ENCODE measurements around the gene KLF3. TPM values are rescaled to one million over a fixed set of nuclear protein-coding genes. Genes with fewer than 3 reads are reported as not detected.

Gene KLF3
- total RNA-seq, 1 experiment from 2014 or later: 16.8 TPM

DNA sequence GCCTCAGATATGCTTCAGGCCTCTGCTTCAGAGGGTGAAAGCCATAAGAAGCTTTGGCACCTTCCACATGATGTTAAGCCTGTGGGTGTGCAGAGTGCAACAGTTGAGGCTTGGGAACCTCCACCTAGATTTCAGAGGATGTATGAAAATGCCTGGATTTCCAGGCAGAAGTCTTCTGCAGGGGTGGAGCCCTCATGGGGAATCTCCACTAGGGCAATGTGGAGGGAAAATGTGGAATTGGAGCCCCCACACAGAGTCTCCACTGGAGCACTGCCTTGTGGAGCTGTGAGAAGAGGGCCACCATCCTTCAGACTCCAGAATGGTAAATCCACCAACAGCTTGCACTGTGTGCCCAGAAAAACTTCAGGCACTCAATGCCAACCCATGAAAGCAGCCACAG, 83.6 kb downstream of the KLF3 start:
- H3K4me3 Mint-ChIP-seq: no peak overlapping the region
- H3K36me3 Mint-ChIP-seq: peaks cover 16% of the 10 kb centered on the region
- peaks cover 20% of the 10 kb centered on the region for H3K9me3 Mint-ChIP-seq
- ATAC-seq: no peak
- ChIA-PET CTCF (no interaction called here), POLR2A (no interaction called here)
- DNase-seq (ENCODE audit: low spot score): no peak
- peaks cover 4% of the 10 kb centered on the region; the same call in 1 of the 2 replicates for H3K27me3 Mint-ChIP-seq (ENCODE audit: low read depth)
- no peak overlapping the region for H3K27ac Mint-ChIP-seq
- TF ChIP-seq NFYB (CRISPR knock-in tag; conservative IDR thresholded peaks at IDR 0.05; ENCODE audit: low read depth): no peak
- TF ChIP-seq, protein P1, sequence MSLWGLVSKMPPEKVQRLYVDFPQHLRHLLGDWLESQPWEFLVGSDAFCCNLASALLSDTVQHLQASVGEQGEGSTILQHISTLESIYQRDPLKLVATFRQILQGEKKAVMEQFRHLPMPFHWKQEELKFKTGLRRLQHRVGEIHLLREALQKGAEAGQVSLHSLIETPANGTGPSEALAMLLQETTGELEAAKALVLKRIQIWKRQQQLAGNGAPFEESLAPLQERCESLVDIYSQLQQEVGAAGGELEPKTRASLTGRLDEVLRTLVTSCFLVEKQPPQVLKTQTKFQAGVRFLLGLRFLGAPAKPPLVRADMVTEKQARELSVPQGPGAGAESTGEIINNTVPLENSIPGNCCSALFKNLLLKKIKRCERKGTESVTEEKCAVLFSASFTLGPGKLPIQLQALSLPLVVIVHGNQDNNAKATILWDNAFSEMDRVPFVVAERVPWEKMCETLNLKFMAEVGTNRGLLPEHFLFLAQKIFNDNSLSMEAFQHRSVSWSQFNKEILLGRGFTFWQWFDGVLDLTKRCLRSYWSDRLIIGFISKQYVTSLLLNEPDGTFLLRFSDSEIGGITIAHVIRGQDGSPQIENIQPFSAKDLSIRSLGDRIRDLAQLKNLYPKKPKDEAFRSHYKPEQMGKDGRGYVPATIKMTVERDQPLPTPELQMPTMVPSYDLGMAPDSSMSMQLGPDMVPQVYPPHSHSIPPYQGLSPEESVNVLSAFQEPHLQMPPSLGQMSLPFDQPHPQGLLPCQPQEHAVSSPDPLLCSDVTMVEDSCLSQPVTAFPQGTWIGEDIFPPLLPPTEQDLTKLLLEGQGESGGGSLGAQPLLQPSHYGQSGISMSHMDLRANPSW (CRISPR knock-in tag; conservative IDR thresholded peaks at IDR 0.05; ENCODE audit: low read depth): no peak
- no peak for TF ChIP-seq OVOL2 (CRISPR knock-in tag; IDR thresholded peaks at IDR 0.05; ENCODE audit: borderline replicate concordance)
- TF ChIP-seq, protein P2, sequence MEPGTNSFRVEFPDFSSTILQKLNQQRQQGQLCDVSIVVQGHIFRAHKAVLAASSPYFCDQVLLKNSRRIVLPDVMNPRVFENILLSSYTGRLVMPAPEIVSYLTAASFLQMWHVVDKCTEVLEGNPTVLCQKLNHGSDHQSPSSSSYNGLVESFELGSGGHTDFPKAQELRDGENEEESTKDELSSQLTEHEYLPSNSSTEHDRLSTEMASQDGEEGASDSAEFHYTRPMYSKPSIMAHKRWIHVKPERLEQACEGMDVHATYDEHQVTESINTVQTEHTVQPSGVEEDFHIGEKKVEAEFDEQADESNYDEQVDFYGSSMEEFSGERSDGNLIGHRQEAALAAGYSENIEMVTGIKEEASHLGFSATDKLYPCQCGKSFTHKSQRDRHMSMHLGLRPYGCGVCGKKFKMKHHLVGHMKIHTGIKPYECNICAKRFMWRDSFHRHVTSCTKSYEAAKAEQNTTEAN (CRISPR knock-in tag; IDR thresholded peaks at IDR 0.05): no peak
- TF ChIP-seq, protein P3, sequence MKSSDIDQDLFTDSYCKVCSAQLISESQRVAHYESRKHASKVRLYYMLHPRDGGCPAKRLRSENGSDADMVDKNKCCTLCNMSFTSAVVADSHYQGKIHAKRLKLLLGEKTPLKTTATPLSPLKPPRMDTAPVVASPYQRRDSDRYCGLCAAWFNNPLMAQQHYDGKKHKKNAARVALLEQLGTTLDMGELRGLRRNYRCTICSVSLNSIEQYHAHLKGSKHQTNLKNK (CRISPR knock-in tag; IDR thresholded peaks at IDR 0.05): no peak
- TF ChIP-seq, protein P4, sequence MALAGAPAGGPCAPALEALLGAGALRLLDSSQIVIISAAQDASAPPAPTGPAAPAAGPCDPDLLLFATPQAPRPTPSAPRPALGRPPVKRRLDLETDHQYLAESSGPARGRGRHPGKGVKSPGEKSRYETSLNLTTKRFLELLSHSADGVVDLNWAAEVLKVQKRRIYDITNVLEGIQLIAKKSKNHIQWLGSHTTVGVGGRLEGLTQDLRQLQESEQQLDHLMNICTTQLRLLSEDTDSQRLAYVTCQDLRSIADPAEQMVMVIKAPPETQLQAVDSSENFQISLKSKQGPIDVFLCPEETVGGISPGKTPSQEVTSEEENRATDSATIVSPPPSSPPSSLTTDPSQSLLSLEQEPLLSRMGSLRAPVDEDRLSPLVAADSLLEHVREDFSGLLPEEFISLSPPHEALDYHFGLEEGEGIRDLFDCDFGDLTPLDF (CRISPR knock-in tag; IDR thresholded peaks at IDR 0.05): no peak
- TF ChIP-seq SMAD4 (CRISPR knock-in tag; IDR thresholded peaks at IDR 0.05): no peak
- peaks cover 6% of the 10 kb centered on the region for H3K4me1 Mint-ChIP-seq

- Mint-ChIP-seq H3K27me3 (ENCODE audit: low read depth) (peaks cover 4% of the 10 kb centered on the region; the same call in 1 of the 2 replicates), H3K4me1 (peaks cover 6% of the 10 kb centered on the region)
Observed at GRCh38 chr4:38749336-38749735, 85.3 kb downstream of the KLF3 start.

More at GRCh38 chr4:38749336-38749735, 85.3 kb downstream of the KLF3 start:
- TF ChIP-seq TEAD1 (CRISPR knock-in tag; IDR thresholded peaks at IDR 0.05) (no peak), GABPB1 (CRISPR knock-in tag; IDR thresholded peaks at IDR 0.05) (no peak), ATF6 (CRISPR knock-in tag; IDR thresholded peaks at IDR 0.05) (no peak), AFF4 (CRISPR knock-in tag; IDR thresholded peaks at IDR 0.05; ENCODE audit: borderline replicate concordance) (no peak), TEAD4 (CRISPR knock-in tag; IDR thresholded peaks at IDR 0.05) (no peak)
- TF ChIP-seq, protein P5, sequence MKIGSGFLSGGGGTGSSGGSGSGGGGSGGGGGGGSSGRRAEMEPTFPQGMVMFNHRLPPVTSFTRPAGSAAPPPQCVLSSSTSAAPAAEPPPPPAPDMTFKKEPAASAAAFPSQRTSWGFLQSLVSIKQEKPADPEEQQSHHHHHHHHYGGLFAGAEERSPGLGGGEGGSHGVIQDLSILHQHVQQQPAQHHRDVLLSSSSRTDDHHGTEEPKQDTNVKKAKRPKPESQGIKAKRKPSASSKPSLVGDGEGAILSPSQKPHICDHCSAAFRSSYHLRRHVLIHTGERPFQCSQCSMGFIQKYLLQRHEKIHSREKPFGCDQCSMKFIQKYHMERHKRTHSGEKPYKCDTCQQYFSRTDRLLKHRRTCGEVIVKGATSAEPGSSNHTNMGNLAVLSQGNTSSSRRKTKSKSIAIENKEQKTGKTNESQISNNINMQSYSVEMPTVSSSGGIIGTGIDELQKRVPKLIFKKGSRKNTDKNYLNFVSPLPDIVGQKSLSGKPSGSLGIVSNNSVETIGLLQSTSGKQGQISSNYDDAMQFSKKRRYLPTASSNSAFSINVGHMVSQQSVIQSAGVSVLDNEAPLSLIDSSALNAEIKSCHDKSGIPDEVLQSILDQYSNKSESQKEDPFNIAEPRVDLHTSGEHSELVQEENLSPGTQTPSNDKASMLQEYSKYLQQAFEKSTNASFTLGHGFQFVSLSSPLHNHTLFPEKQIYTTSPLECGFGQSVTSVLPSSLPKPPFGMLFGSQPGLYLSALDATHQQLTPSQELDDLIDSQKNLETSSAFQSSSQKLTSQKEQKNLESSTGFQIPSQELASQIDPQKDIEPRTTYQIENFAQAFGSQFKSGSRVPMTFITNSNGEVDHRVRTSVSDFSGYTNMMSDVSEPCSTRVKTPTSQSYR (CRISPR knock-in tag; IDR thresholded peaks at IDR 0.05): no peak
- TF ChIP-seq, protein P6, sequence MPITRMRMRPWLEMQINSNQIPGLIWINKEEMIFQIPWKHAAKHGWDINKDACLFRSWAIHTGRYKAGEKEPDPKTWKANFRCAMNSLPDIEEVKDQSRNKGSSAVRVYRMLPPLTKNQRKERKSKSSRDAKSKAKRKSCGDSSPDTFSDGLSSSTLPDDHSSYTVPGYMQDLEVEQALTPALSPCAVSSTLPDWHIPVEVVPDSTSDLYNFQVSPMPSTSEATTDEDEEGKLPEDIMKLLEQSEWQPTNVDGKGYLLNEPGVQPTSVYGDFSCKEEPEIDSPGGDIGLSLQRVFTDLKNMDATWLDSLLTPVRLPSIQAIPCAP (CRISPR knock-in tag; IDR thresholded peaks at IDR 0.05): no peak
- CTCF ChIA-PET: interaction anchor here (0.7 kb wide), 1 partner anchor 10 kb away, joined by 3 read pairs; no protein-coding TSS in a partner anchor
- H3K27ac Mint-ChIP-seq: no peak overlapping the region
- peaks cover 20% of the 10 kb centered on the region for H3K9me3 Mint-ChIP-seq
- DNase-seq (ENCODE audit: low spot score) (no peak), ATAC-seq (no peak)
- POLR2A ChIA-PET: no interaction called here
- peaks cover 16% of the 10 kb centered on the region for H3K36me3 Mint-ChIP-seq
- no peak overlapping the region for H3K4me3 Mint-ChIP-seq

Measured in WTC11 (cell line).